ENCODE measurements around the gene KMO.

KMO gene

DNA sequence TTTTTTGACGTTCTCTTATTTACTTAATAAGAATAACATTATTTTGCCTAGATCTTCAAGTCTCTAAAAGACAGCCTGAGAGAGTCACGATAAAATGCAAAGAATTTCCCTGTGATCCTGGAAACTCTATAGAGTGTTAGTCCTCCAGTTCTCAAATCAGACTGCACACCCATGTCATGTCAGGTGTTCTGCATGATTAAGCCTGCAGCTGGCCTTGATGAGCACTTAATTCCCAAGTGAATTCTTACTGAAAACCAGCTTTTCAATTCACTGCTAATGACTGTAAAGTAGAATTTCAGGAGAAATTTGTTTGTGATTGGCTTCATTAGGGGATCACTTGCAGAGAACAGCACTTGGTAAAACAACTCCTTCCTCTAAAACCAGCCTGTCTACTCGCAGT lies 66.1 kb downstream of the KMO start:
- DNase-seq: no peak

DNA sequence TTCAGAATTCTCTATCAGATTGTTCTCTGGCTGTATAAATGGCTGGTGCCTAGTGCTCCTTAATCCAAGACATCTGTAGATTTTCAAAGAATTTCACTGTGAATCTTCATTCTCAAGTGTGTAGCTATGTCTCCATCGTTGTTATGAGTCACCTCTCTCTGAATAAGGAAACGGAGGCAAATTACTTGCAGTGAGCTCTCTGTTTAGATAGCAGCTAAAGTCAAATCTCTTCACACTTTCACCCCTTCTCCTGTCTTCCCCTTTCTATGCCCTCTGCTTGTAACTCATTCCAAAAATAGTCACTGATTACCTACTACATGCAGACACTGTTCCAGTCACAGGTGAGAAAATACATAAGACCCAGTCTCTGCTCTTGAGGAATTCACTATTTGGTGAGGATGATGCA lies 68.3 kb downstream of the KMO start:
- no peak for DNase-seq

DNA sequence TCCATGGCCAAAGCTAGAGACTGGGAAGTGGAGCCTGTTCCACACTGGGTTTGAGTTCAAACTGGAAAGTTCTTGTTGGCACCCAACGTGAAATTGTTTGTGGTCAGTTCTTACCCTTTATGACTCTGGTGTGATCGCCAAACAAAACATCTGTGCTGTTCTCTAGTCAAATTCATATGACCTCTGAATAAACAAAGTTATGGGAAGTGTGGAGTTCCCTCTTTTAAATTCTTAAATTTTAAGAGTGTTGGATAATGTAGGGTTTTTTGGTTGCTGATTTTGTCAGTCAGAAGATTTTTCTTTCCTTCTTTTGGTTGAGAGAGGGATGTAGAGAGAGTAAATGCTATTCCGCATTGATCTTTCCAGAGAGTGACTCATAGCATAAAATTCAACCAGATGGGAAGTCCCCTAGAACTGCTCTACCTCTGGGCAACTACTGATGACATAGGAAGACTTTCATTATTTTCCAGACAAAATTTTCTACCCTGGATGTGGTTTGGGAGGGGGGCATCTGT lies 71.6 kb downstream of the KMO start:
- no peak for DNase-seq

DNA sequence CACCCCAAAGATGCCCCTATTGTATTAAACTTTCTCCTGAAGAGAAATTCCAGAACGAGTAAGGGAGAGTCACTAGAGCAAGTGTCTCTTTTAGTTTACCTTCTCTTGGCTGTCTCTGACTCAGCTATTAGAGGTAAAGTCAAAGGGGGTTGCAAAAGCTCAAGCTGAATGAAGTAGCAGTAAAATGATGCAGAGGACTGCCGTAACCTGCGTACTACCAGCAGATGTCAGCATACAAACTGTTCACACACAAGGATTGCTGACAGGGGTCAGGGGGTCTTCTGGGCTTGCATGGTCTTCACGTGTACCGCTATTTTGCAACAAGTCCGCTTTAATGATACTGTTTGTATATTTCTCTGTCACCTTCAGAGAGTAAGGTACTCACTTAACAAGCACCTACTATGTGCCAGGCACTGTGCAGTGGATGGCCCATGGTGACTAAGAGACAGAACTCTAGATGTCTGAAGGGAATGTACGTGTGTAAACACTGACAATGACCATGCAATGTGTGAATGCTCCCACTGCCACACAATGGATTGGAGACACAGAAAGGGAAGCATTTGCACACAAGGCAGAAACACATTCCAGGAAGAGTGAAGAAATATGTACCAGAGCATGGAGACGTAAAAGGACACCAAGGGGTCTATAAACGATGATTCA lies 73.1 kb downstream of the KMO start:
- no peak for DNase-seq

GRCh38 chr1:241606544-241606943 lies 74.4 kb downstream of the KMO start:
- DNase-seq: no peak

DNA sequence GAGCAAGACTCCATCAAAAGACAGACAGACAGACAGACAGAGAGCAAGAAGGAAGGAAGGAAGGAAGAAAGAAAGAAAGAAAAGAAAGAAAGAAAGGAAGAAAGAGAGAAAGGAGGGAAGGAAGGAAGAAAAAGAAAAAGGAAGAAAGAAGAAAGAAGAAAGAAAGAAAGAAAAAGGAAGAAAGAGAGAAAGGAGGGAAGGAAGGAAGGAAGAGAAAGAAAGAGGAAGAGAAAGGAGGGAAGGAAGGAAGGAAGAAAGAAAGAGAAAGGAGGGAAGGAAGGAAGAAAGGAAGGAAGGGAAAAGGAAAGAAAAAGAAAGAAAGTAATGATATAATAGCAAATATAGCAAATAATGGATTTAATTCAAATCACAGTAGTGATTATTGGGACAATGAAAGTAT lies 75.3 kb downstream of the KMO start:
- DNase-seq: no peak

GRCh38 chr1:241608379-241609033 lies 76.3 kb downstream of the KMO start:
- DNase-seq: no peak

GRCh38 chr1:241610056-241610815 lies 78.1 kb downstream of the KMO start:
- no peak for DNase-seq

GRCh38 chr1:241611063-241611462 lies 78.9 kb downstream of the KMO start:
- DNase-seq: no peak

DNA sequence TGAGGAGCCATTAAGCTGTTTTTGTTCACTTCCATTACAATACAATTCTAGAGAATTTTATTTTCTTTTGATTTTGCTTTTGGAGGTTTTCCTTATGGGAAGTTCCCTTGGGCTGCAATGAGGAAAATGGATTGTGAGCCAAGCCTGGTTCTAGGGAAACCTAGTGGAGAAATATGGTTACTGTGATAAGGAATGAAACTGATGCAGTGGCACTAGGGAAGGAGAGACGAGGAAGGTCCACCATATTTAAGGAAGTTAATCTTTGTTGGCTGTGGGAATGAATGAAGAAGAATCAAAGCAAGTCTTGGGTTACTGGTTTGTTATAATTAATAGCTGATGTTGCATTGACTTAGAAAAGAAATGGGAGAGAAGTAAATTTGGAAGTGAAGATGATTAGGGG lies 79.6 kb downstream of the KMO start:
- no peak for DNase-seq

GRCh38 chr1:241612533-241613477 lies 80.6 kb downstream of the KMO start:
- no peak for DNase-seq

DNA sequence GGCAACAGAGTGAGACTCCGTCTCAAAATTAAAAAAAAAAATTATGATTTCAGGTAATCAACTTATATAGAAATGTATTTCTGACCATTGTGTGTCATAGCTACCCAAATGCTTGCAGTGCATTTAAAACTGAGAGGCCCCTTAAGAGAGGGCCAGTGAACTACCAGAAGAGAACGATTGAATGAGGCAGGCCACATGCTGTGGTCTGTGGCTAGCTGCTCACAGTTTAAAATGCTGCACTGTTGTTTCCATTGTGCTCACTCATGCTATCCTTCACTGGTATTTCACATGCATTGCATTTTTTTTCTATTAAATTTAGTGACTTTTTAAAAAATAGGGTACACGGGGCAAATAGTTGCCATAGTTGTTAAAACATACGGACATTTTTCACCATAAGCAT lies 82.0 kb downstream of the KMO start:
- DNase-seq: no peak

DNA sequence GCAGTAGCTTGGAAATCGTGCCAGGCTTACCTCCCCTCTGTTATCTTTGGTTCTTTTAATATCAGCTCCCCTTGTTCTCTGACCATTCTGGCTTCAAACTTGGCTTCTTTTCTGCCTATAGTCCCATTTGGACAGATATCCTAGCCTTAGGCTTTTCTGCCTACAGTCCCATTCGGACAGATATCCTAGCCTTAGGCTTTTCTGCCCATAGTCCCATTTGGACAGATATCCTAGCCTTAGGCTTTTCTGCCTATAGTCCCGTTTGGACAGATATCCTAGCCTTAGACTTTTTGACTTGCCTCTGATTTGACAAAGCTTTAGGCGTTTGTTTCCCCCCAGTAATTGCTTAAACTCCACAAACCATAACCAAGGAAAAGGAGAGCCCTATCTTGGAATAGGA lies 82.4 kb downstream of the KMO start:
- DNase-seq: no peak

GRCh38 chr1:241615043-241615974 lies 83.1 kb downstream of the KMO start:
- no peak for DNase-seq

DNA sequence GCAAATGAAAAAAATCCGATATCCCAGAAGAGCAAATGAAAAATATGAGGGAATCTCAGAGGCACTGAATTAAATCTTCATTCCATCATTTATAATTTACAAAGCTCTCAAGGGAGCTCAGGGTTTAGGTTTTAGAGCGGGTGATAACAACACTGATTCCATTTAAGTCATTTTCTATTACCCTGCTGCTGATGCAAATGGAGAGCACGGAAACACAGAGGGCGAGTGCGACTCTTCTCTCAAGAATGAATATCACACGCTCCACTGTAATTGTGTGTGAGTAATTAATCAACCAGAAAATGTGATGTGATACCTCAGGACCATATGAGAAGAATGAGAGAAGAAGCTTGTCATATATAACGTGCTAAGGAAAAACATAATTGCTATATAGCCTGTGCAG lies 85.2 kb downstream of the KMO start:
- no peak for DNase-seq

- no peak for DNase-seq
Observed at GRCh38 chr1:241622669-241623068, 90.5 kb downstream of the KMO start.

- no peak for DNase-seq
Observed at GRCh38 chr1:241624935-241625334, 92.8 kb downstream of the KMO start.

DNA sequence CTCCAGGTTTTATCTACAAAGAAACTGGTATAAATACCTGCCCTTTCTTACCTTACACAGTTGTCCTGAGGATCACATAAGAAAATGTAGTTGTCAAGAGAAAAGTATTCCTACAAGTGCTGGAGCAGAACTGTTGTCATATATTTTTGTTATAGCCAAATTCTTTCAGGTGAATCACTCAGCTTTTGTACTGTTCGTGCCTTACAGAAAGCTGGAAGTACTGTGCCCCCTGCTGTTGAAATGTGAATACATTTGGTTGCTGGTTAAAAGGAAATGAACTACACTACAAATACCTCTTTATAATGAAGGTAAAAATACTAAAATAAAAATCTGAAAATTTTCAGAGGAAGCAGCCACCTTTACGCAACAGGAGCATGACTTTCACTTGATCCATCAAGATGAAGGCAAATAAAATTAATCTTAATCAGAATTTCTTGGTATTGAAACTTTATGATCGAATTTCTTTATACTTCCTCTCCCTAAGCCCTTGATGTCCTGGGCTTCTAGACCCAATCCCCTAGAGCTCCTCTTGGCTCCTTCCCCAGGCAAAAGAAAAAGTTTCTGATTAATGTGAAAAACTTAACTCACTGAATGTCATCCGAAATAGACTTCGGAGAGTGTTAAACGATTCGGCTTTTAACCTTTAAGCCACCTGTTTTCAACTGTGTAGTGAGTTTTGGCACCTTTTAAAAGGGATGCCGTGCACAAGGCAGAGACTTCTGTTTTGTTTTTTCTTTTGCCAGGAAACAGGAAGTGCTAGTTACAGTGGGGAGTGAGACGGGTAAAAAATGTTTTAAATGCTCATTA lies 95.5 kb downstream of the KMO start:
- no peak for DNase-seq

- DNase-seq: no peak
Observed at GRCh38 chr1:241630005-241630404, 97.8 kb downstream of the KMO start.

- DNase-seq: no peak
Observed at GRCh38 chr1:241630476-241630875, 98.3 kb downstream of the KMO start.

- DNase-seq: no peak
Observed at GRCh38 chr1:241630899-241631298, 98.7 kb downstream of the KMO start.
